ENCODE results near the gene EGR2. TPM values are rescaled to one million over a fixed set of nuclear protein-coding genes. Genes with fewer than 3 reads are reported as not detected.

The EGR2 gene
- total and polyA plus RNA-seq, 7 donors = 0.24 to 1.2 (median 0.67) TPM

DNA sequence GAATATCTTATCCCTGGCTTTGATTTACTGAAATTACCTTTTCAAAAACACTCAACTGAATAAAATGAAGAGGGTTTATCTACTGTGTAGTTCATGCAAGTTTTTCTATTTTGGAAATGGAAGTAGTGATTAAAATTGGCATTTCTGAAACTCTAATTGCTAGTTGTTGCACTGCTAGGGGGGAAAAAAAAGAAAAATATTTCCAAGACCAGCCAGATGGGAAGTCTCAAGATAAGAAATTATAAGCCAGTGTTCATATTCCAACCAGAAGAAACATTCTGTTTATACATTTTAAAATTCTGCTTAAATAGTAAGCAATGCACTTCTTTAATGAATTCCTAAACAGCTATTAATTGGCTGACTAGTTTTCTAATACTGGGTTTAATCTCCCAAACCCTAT is 21.1 kb downstream of the EGR2 start:
- Histone ChIP-seq H3K36me3 (ENCODE audit: insufficient read depth in 1 of 2, low read depth in 1 of 2) (no peaks in the 10 kb centered on the region), H3K4me1 (no peaks in the 10 kb centered on the region), H3K27ac (no peak overlapping the region), H3K4me3 (no peak overlapping the region), H3K27me3 (ENCODE audit: insufficient read depth in 3 of 3, low read length in 2 of 3) (peaks cover 0 to 15% (median 0%) of the 10 kb centered on the region in 3 donors), H3K9me3 (no peaks in the 10 kb centered on the region)
- ATAC-seq = no peak
- DNase-seq = no peak
- intact Hi-C loops (cut with DNase I) = no loop called here
- TF ChIP-seq CTCF (IDR thresholded peaks at IDR 0.05) = no peak

DNA sequence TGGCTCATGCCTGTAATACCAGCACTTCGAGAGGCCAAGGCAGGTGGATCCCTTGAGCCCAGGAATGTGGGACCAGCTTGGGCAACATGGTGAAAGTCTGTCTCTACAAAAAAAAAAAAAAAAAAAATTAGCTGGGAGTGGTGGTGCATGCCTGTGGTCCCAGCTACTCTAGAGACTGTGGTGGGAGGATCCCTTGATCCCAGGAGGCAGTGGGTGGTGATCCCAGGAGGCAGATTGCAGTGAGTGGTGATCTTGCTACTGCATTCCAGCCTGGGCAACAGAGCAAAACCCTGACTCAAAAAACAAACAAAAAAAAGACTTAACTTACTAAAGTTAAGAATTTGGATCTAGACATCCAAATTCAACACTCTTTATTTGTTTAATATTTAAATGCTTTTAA is 21.9 kb downstream of the EGR2 start:
- TF ChIP-seq CTCF (IDR thresholded peaks at IDR 0.05) = no peak
- intact Hi-C loops (cut with DNase I) = no loop called here
- Histone ChIP-seq H3K27ac (no peak overlapping the region), H3K4me1 (no peaks in the 10 kb centered on the region), H3K36me3 (ENCODE audit: insufficient read depth in 1 of 2, low read depth in 1 of 2) (no peaks in the 10 kb centered on the region), H3K9me3 (no peaks in the 10 kb centered on the region), H3K4me3 (no peak overlapping the region), H3K27me3 (ENCODE audit: insufficient read depth in 3 of 3, low read length in 2 of 3) (peaks cover 0 to 14% (median 0%) of the 10 kb centered on the region in 3 donors)
- DNase-seq = no peak
- WGBS, 3 donors = 67 to 80% (median 68%) methylated on average over 1 of the region's 1 CpG
- no peak for ATAC-seq

DNA sequence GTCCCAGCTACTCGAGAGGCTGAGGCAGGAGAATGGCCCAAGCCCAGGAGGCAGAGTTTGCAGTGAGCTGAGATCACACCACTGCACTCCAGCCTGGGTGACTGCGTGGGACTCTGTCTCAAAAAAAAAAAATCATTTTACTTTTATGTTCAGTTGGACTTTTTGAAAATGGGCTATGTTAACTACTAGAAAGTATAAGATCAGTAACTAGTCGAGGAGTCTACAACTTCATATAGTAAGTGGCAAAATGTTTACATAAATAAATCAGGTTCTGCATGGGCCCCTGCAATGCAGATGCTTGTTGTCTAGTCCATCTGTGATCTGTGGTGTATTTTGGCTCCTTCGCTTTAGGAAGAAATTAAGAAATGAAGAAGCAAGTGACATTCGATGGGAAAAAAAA is 23.9 kb downstream of the EGR2 start:
- no peaks in the 10 kb centered on the region for H3K4me1 ChIP-seq
- H3K9me3 ChIP-seq = no peaks in the 10 kb centered on the region
- H3K27ac ChIP-seq = no peak overlapping the region
- DNase-seq (no peak), ATAC-seq (no peak)
- H3K36me3 ChIP-seq (ENCODE audit: insufficient read depth in 1 of 2, low read depth in 1 of 2) = no peaks in the 10 kb centered on the region
- intact Hi-C loops (cut with DNase I) = no loop called here
- H3K4me3 ChIP-seq = no peak overlapping the region
- WGBS, 3 donors = 81 to 86% (median 82%) methylated on average over 5 of the region's 5 CpGs
- H3K27me3 ChIP-seq (ENCODE audit: insufficient read depth in 3 of 3, low read length in 2 of 3) = peaks cover 0 to 5% (median 0%) of the 10 kb centered on the region in 3 donors
- TF ChIP-seq CTCF (IDR thresholded peaks at IDR 0.05) = no peak

GRCh38 chr10:62790571-62790970 is 25.6 kb downstream of the EGR2 start:
- DNase-seq = no peak
- H3K27ac ChIP-seq = no peak overlapping the region
- H3K4me3 ChIP-seq = no peak overlapping the region
- intact Hi-C loops (cut with DNase I) = no loop called here
- peaks cover 7% of the 10 kb centered on the region for H3K9me3 ChIP-seq
- H3K4me1 ChIP-seq = no peaks in the 10 kb centered on the region
- ATAC-seq = no peak
- no peak for TF ChIP-seq CTCF (IDR thresholded peaks at IDR 0.05)
- no peaks in the 10 kb centered on the region for H3K27me3 ChIP-seq (ENCODE audit: insufficient read depth in 3 of 3, low read length in 2 of 3)
- 82 to 100% (median 89%) methylated on average over 2 of the region's 2 CpGs for WGBS, 3 donors
- H3K36me3 ChIP-seq (ENCODE audit: insufficient read depth in 1 of 2, low read depth in 1 of 2) = no peaks in the 10 kb centered on the region

- no peak for ATAC-seq
- 85 to 91% (median 89%) methylated on average over 14 of the region's 14 CpGs for WGBS, 3 donors
Observed at GRCh38 chr10:62790019-62790555, 26.1 kb downstream of the EGR2 start.

More at GRCh38 chr10:62790019-62790555, 26.1 kb downstream of the EGR2 start:
- no peak for DNase-seq
- H3K4me3 ChIP-seq = no peak overlapping the region
- no peaks in the 10 kb centered on the region for H3K27me3 ChIP-seq (ENCODE audit: insufficient read depth in 3 of 3, low read length in 2 of 3)
- H3K27ac ChIP-seq = no peak overlapping the region
- H3K9me3 ChIP-seq = peaks cover 11% of the 10 kb centered on the region
- no peaks in the 10 kb centered on the region for H3K36me3 ChIP-seq (ENCODE audit: insufficient read depth in 1 of 2, low read depth in 1 of 2)
- no peak for TF ChIP-seq CTCF (IDR thresholded peaks at IDR 0.05)
- no peaks in the 10 kb centered on the region for H3K4me1 ChIP-seq
- intact Hi-C loops (cut with DNase I) = no loop called here
